Activated CD8-positive, alpha-beta memory T cell treated with anti-CD3 and anti-CD28 coated beads, Interleukin-2, amount 50 U/mL, for 48 hours (primary cell): ENCODE data around the gene ZEB2.

ENCODE experiments used
- DNase-seq: peaks from one replicate; pipeline ENCODE4 v3.0.0-alpha.2; 2020

ZEB2 gene

GRCh38 chr2:144412709-144413108, 107.2 kb downstream of the ZEB2 start:
- DNase-seq: no peak

GRCh38 chr2:144411473-144411872, 108.4 kb downstream of the ZEB2 start:
- DNase-seq: no peak

GRCh38 chr2:144409241-144409640, 110.7 kb downstream of the ZEB2 start:
- no peak for DNase-seq

- no peak for DNase-seq
Measured at GRCh38 chr2:144407262-144407661, 112.7 kb downstream of the ZEB2 start.

GRCh38 chr2:144405982-144406788, 113.7 kb downstream of the ZEB2 start:
- DNase-seq: no peak

- no peak for DNase-seq
Measured at GRCh38 chr2:144405321-144405720, 114.6 kb downstream of the ZEB2 start.

GRCh38 chr2:144404586-144405314, 115.2 kb downstream of the ZEB2 start:
- no peak for DNase-seq

GRCh38 chr2:144403933-144404332, 116.0 kb downstream of the ZEB2 start:
- DNase-seq: no peak

- no peak for DNase-seq
Measured at GRCh38 chr2:144402251-144402650, 117.7 kb downstream of the ZEB2 start.

GRCh38 chr2:144401036-144401435, 118.9 kb downstream of the ZEB2 start:
- DNase-seq: no peak

- no peak for DNase-seq
Measured at GRCh38 chr2:144396318-144396717, 123.6 kb downstream of the ZEB2 start.

GRCh38 chr2:144390424-144391020, 129.4 kb downstream of the ZEB2 start:
- no peak for DNase-seq

- no peak for DNase-seq
Measured at GRCh38 chr2:144389930-144390311, 130.0 kb downstream of the ZEB2 start.

GRCh38 chr2:144389151-144389929, 130.6 kb downstream of the ZEB2 start:
- no peak for DNase-seq

GRCh38 chr2:144385381-144385780, 134.5 kb downstream of the ZEB2 start:
- DNase-seq: no peak

- DNase-seq: no peak
Measured at GRCh38 chr2:144383571-144384100, 136.3 kb downstream of the ZEB2 start.

- no peak for DNase-seq
Measured at GRCh38 chr2:144382849-144383248, 137.1 kb downstream of the ZEB2 start.

GRCh38 chr2:144381716-144382115, 138.2 kb downstream of the ZEB2 start:
- no peak for DNase-seq

GRCh38 chr2:144379851-144380311, 140.0 kb downstream of the ZEB2 start:
- no peak for DNase-seq

GRCh38 chr2:144378551-144378950, 141.4 kb downstream of the ZEB2 start:
- DNase-seq: no peak

GRCh38 chr2:144377914-144378313, 142.0 kb downstream of the ZEB2 start:
- no peak for DNase-seq

GRCh38 chr2:144376926-144377325, 143.0 kb downstream of the ZEB2 start:
- DNase-seq: no peak

- DNase-seq: no peak
Measured at GRCh38 chr2:144376460-144376859, 143.5 kb downstream of the ZEB2 start.
